A549 treated with GW870086 at 1 μM for 4 hours (cell line): ENCODE measurements around the gene IL1RAPL1. TPM values are rescaled to one million over a fixed set of nuclear protein-coding genes. Genes with fewer than 3 reads are reported as not detected.

Source experiments
- total RNA-seq: library from RNA; stranded (reverse); fragments of 200-300 nt; extraction: Qiagen RNA extraction; gene quantifications from 5 replicates; pipeline ENCODE4 v1.2.3, GENCODE V29; 2022; ENCODE audit warnings: low read depth

Gene IL1RAPL1
- not detected in 5 replicates for total RNA-seq

GRCh38 chrX:28586981-28587551, at the start of gene IL1RAPL1:
Gene IL1RAPL1, plus strand, starts transcription at chrX:28587446.

